ENCODE data around the gene WRNIP1.

Gene WRNIP1

GRCh38 chr6:2821554-2821953, 56.4 kb downstream of the WRNIP1 start:
- H3K9ac ChIP-seq (ENCODE audit: low read depth, low read length, poor library complexity, severe bottlenecking), result peak overlapping the region; percentile 68
- peaks cover 3% of the 10 kb centered on the region; the same call in 1 of the 2 replicates for H3K79me2 ChIP-seq (ENCODE audit: insufficient read depth, low read length)
- no peaks in the 10 kb centered on the region for H3K9me3 ChIP-seq (ENCODE audit: insufficient read depth, low read depth, low read length)
- peak overlapping the region; percentile 71 for H3K4me2 ChIP-seq (ENCODE audit: low read depth, low read length, poor library complexity, severe bottlenecking)
- no peak overlapping the region for H2AFZ ChIP-seq (ENCODE audit: low read length)
- H3K4me1 ChIP-seq (ENCODE audit: insufficient read depth, low read length, poor library complexity, severe bottlenecking), result peaks cover 86% of the 10 kb centered on the region
- H3K36me3 ChIP-seq (ENCODE audit: insufficient read depth, low read length), result no peaks in the 10 kb centered on the region
- H4K20me1 ChIP-seq (ENCODE audit: insufficient read depth, low read length, poor library complexity, severe bottlenecking), result no peaks in the 10 kb centered on the region
- peaks cover 18% of the 10 kb centered on the region; the same call in 1 of the 2 replicates for H3F3A ChIP-seq (ENCODE audit: low read depth)
- H3K9me2 ChIP-seq (replicated peaks; ENCODE audit: low read depth, low read length), result no peaks in the 10 kb centered on the region
- no peak overlapping the region for H3K4me3 ChIP-seq (ENCODE audit: low read length, poor library complexity, severe bottlenecking)
- no peak for TF ChIP-seq EZH2phosphoT487 (IDR thresholded peaks at IDR 0.05; ENCODE audit: borderline replicate concordance)
- TF ChIP-seq, protein P1, sequence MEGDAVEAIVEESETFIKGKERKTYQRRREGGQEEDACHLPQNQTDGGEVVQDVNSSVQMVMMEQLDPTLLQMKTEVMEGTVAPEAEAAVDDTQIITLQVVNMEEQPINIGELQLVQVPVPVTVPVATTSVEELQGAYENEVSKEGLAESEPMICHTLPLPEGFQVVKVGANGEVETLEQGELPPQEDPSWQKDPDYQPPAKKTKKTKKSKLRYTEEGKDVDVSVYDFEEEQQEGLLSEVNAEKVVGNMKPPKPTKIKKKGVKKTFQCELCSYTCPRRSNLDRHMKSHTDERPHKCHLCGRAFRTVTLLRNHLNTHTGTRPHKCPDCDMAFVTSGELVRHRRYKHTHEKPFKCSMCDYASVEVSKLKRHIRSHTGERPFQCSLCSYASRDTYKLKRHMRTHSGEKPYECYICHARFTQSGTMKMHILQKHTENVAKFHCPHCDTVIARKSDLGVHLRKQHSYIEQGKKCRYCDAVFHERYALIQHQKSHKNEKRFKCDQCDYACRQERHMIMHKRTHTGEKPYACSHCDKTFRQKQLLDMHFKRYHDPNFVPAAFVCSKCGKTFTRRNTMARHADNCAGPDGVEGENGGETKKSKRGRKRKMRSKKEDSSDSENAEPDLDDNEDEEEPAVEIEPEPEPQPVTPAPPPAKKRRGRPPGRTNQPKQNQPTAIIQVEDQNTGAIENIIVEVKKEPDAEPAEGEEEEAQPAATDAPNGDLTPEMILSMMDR (conservative IDR thresholded peaks at IDR 0.05; ENCODE audit: low read length), result no peak
- no peaks in the 10 kb centered on the region for H3K27me3 ChIP-seq (ENCODE audit: insufficient read depth, low read length, poor library complexity, severe bottlenecking)

- Histone ChIP-seq H3K9ac (ENCODE audit: low read depth, low read length, poor library complexity, severe bottlenecking) (peak overlapping the region; percentile 68), H3K9me3 (ENCODE audit: insufficient read depth, low read depth, low read length) (no peaks in the 10 kb centered on the region), H3K9me2 (replicated peaks; ENCODE audit: low read depth, low read length) (no peaks in the 10 kb centered on the region), H3K4me3 (ENCODE audit: low read length, poor library complexity, severe bottlenecking) (peak overlapping the region; percentile 4), H3K79me2 (ENCODE audit: insufficient read depth, low read length) (peaks cover 3% of the 10 kb centered on the region; the same call in 1 of the 2 replicates), H3K4me1 (ENCODE audit: insufficient read depth, low read length, poor library complexity, severe bottlenecking) (peaks cover 70% of the 10 kb centered on the region), H3K27me3 (ENCODE audit: insufficient read depth, low read length, poor library complexity, severe bottlenecking) (no peaks in the 10 kb centered on the region), H4K20me1 (ENCODE audit: insufficient read depth, low read length, poor library complexity, severe bottlenecking) (no peaks in the 10 kb centered on the region), H3K4me2 (ENCODE audit: low read depth, low read length, poor library complexity, severe bottlenecking) (peak overlapping the region; percentile 45), H3K36me3 (ENCODE audit: insufficient read depth, low read length) (no peaks in the 10 kb centered on the region), H3F3A (ENCODE audit: low read depth) (peaks cover 18% of the 10 kb centered on the region; the same call in 1 of the 2 replicates), H2AFZ (ENCODE audit: low read length) (no peak overlapping the region; the same call in 1 of the 2 replicates)
- TF ChIP-seq, protein P1 (conservative IDR thresholded peaks at IDR 0.05; ENCODE audit: low read length), result no peak
- no peak for TF ChIP-seq EZH2phosphoT487 (IDR thresholded peaks at IDR 0.05; ENCODE audit: borderline replicate concordance)
Observed at GRCh38 chr6:2823104-2823850, 58.1 kb downstream of the WRNIP1 start.

GRCh38 chr6:2826131-2826530, 60.9 kb downstream of the WRNIP1 start:
- H3K4me3 ChIP-seq (ENCODE audit: low read length, poor library complexity, severe bottlenecking), result no peak overlapping the region
- H3K4me2 ChIP-seq (ENCODE audit: low read depth, low read length, poor library complexity, severe bottlenecking), result no peak overlapping the region
- peak overlapping the region; percentile 28 for H3K9ac ChIP-seq (ENCODE audit: low read depth, low read length, poor library complexity, severe bottlenecking)
- peaks cover 47% of the 10 kb centered on the region for H3K4me1 ChIP-seq (ENCODE audit: insufficient read depth, low read length, poor library complexity, severe bottlenecking)
- no peaks in the 10 kb centered on the region for H3K36me3 ChIP-seq (ENCODE audit: insufficient read depth, low read length)
- no peaks in the 10 kb centered on the region for H3K9me2 ChIP-seq (replicated peaks; ENCODE audit: low read depth, low read length)
- TF ChIP-seq, protein P1 (conservative IDR thresholded peaks at IDR 0.05; ENCODE audit: low read length), result no peak
- no peak for TF ChIP-seq EZH2phosphoT487 (IDR thresholded peaks at IDR 0.05; ENCODE audit: borderline replicate concordance)
- H2AFZ ChIP-seq (ENCODE audit: low read length), result 0 out of 2 replicates have a peak overlapping the region, but pooled peaks have one; percentile 17
- no peaks in the 10 kb centered on the region for H3K27me3 ChIP-seq (ENCODE audit: insufficient read depth, low read length, poor library complexity, severe bottlenecking)
- no peaks in the 10 kb centered on the region for H4K20me1 ChIP-seq (ENCODE audit: insufficient read depth, low read length, poor library complexity, severe bottlenecking)
- H3F3A ChIP-seq (ENCODE audit: low read depth), result no peaks in the 10 kb centered on the region
- peaks cover 3% of the 10 kb centered on the region; the same call in 1 of the 2 replicates for H3K79me2 ChIP-seq (ENCODE audit: insufficient read depth, low read length)
- no peaks in the 10 kb centered on the region for H3K9me3 ChIP-seq (ENCODE audit: insufficient read depth, low read depth, low read length)
